HepG2 (cell line): ENCODE measurements around the gene PFDN2. TPM values are rescaled to one million over a fixed set of nuclear protein-coding genes. Genes with fewer than 3 reads are reported as not detected.

Experiments
- ATAC-seq: fragments of 200-7000 bp; cut with Tn5 transposase; 3 replicates; pipeline ENCODE4 v1.9.1; 2020; ENCODE audit warnings: mild to moderate bottlenecking, moderate library complexity
- BruUV-seq: library from RNA; stranded (reverse); fragments of 400-500 nt; replicated peaks from 2 replicates; lab custom pipeline; 2021; lab: Mats Ljungman, UMichigan
- CTCF ChIA-PET: fragments of 300-600 bp; formaldehyde crosslinking; extraction: SDS; loops from one replicate; lab custom pipeline; 2021; ENCODE audit warnings: low total read pairs, inconsistent platforms, low intra/inter-chr PET ratio; lab: Yijun Ruan, JAX
- POLR2A ChIA-PET: fragments of 350-600 bp; sonication (Branson Sonifier 250); formaldehyde crosslinking; loops from one replicate; lab custom pipeline; 2020; ENCODE audit warnings: antibody characterized with exemption, inconsistent platforms; lab: Yijun Ruan, JAX
- DNase-seq: peaks from one replicate; pipeline ENCODE4 v3.0.0-alpha.2; 2015; ENCODE audit warnings: low spot score
- FAIRE-seq: peaks from 3 replicates; lab custom pipeline; 2011; peaks lifted over from hg19 to GRCh38; lab: Jason Lieb, UNC
- H2AFZ ChIP-seq: one replicate; pipeline ENCODE4 v1.6.1; 2011; ENCODE audit warnings: low read length, inconsistent platforms
- H3K27ac ChIP-seq: fragments of 300-600 bp; 3 replicates; pipeline ENCODE4 v1.8.0; 2011; ENCODE audit warnings: mixed run types, mild to moderate bottlenecking, mixed read lengths, low read length, inconsistent platforms; ENCODE audit not compliant: insufficient read depth; ENCODE audit errors: extremely low read length
- H3K27me3 ChIP-seq, 2 experiments: fragments of 200-600 bp in 1 of 2; 2 replicates in 1 of 2; 3 replicates in 1 of 2; pipeline versions ENCODE4 v1.6.0 to v1.8.0; 2011; ENCODE audit warnings: low read length in 2 of 2, mild to moderate bottlenecking in 2 of 2, moderate library complexity in 2 of 2, inconsistent platforms in 1 of 2; ENCODE audit not compliant: insufficient read depth in 2 of 2, control insufficient read depth in 1 of 2
- H3K36me3 ChIP-seq, 2 experiments: fragments of 200-600 bp in 1 of 2; replicated peaks in 1 of 2; 2 replicates in 1 of 2; 3 replicates in 1 of 2; pipeline versions ENCODE4 v1.5.1 to v1.8.0; 2011; ENCODE audit warnings: low read length in 2 of 2, inconsistent platforms in 1 of 2; ENCODE audit not compliant: insufficient read depth in 2 of 2, control insufficient read depth in 1 of 2
- H3K4me1 ChIP-seq: 2 replicates; pipeline ENCODE4 v1.5.1; 2012; ENCODE audit warnings: low read length, inconsistent platforms; ENCODE audit not compliant: insufficient read depth
- H3K4me2 ChIP-seq: 2 replicates; pipeline ENCODE4 v1.6.0; 2011; ENCODE audit warnings: low read depth, low read length, inconsistent platforms
- H3K4me3 ChIP-seq, 3 experiments: fragments of 200-600 bp in 1 of 3; sonication (generic), shearing (Covaris generic) in 1 of 3; replicated peaks in 1 of 3; 2 replicates each; pipeline ENCODE4 v1.5.1; 2011 to 2016; ENCODE audit warnings: low read length in 3 of 3, inconsistent platforms in 2 of 3, low read depth in 2 of 3, mild to moderate bottlenecking in 2 of 3, control low read depth in 1 of 3, mixed read lengths in 1 of 3; ENCODE audit not compliant: insufficient read depth in 1 of 3
- H3K79me2 ChIP-seq: one replicate; pipeline ENCODE4 v1.6.1; 2011; ENCODE audit warnings: low read length, inconsistent platforms; ENCODE audit not compliant: insufficient read depth
- H3K9ac ChIP-seq: 2 replicates; pipeline ENCODE4 v1.6.0; 2011; ENCODE audit warnings: mild to moderate bottlenecking, low read depth, low read length, inconsistent platforms; ENCODE audit not compliant: insufficient read depth
- H3K9me3 ChIP-seq: 2 replicates; pipeline ENCODE4 v1.5.1; 2012; ENCODE audit warnings: mild to moderate bottlenecking, low read length
- H4K20me1 ChIP-seq: 2 replicates; pipeline ENCODE4 v1.6.0; 2011; ENCODE audit warnings: inconsistent platforms, mild to moderate bottlenecking, low read length, moderate library complexity; ENCODE audit not compliant: insufficient read depth
- ATF2 ChIP-seq: sonication (generic); formaldehyde crosslinking; IDR thresholded peaks from 2 replicates; pipeline ENCODE4 v1.4.0; 2020; ENCODE audit warnings: missing genetic modification reagents
- DZIP1 ChIP-seq: sonication (generic); formaldehyde crosslinking; IDR thresholded peaks from 2 replicates; pipeline ENCODE4 v1.5.0; 2020; ENCODE audit warnings: mild to moderate bottlenecking, missing genetic modification reagents
- HIVEP1 ChIP-seq: sonication (generic); formaldehyde crosslinking; IDR thresholded peaks from 2 replicates; pipeline ENCODE4 v1.4.0; 2020; ENCODE audit warnings: mild to moderate bottlenecking, missing genetic modification reagents
- ISX ChIP-seq: sonication (generic); formaldehyde crosslinking; conservative IDR thresholded peaks from 2 replicates; pipeline ENCODE4 v1.5.0; 2020; ENCODE audit warnings: missing genetic modification reagents
- MLLT10 ChIP-seq: sonication (generic); formaldehyde crosslinking; IDR thresholded peaks from 2 replicates; pipeline ENCODE4 v1.4.0; 2020; ENCODE audit warnings: missing genetic modification reagents
- MYNN ChIP-seq: sonication (generic); formaldehyde crosslinking; IDR thresholded peaks from 2 replicates; pipeline ENCODE4 v1.4.0; 2020; ENCODE audit warnings: mild to moderate bottlenecking, low read depth, missing genetic modification reagents
- NPAS2 ChIP-seq: sonication (generic); formaldehyde crosslinking; IDR thresholded peaks from 2 replicates; pipeline ENCODE4 v1.8.0; 2022; ENCODE audit warnings: mild to moderate bottlenecking, missing genetic modification reagents, borderline replicate concordance
- POLR2AphosphoS2 ChIP-seq: IDR thresholded peaks from 2 replicates; pipeline ENCODE4 v1.6.1; 2011; ENCODE audit warnings: low read depth, low read length, improper control_type of control experiment
- RARA ChIP-seq: IDR thresholded peaks from 2 replicates; pipeline ENCODE4 v1.6.1; 2016; ENCODE audit warnings: missing genetic modification reagents, missing compliant biosample characterization
- SRSF1 ChIP-seq: fragments of 200-400 bp; formaldehyde crosslinking; optimal IDR thresholded peaks from 2 replicates; pipeline ENCODE3; 2017; ENCODE audit warnings: mild to moderate bottlenecking, low read depth, low read length, moderate library complexity
- ZFP82 ChIP-seq: sonication (generic); formaldehyde crosslinking; IDR thresholded peaks from 2 replicates; pipeline ENCODE4 v1.5.1; 2020; ENCODE audit warnings: mild to moderate bottlenecking, missing genetic modification reagents, borderline replicate concordance
- ZNF12 ChIP-seq: sonication (generic); formaldehyde crosslinking; IDR thresholded peaks from 2 replicates; pipeline ENCODE4 v1.5.0; 2020; ENCODE audit warnings: missing genetic modification reagents
- ZNF160 ChIP-seq: sonication (generic); formaldehyde crosslinking; IDR thresholded peaks from 2 replicates; pipeline ENCODE4 v1.8.0; 2022; ENCODE audit warnings: mild to moderate bottlenecking, inconsistent platforms, missing genetic modification reagents
- ZNF451 ChIP-seq: sonication (generic); formaldehyde crosslinking; IDR thresholded peaks from 2 replicates; pipeline ENCODE4 v1.5.0; 2020; ENCODE audit warnings: mild to moderate bottlenecking, missing genetic modification reagents
- ZNF484 ChIP-seq: sonication (generic); formaldehyde crosslinking; IDR thresholded peaks from 2 replicates; pipeline ENCODE4 v1.5.1; 2020; ENCODE audit warnings: mild to moderate bottlenecking, low read depth, missing genetic modification reagents, borderline replicate concordance
- ZNF557 ChIP-seq: sonication (generic); formaldehyde crosslinking; IDR thresholded peaks from 2 replicates; pipeline ENCODE4 v1.4.0; 2020; ENCODE audit warnings: missing genetic modification reagents
- WGBS: methylation state at CpG from one replicate; pipeline ENCODE4 v1.1.6; 2017; ENCODE audit warnings: low lambda C conversion rate; 5-methylcytosine and 5-hydroxymethylcytosine counted together
- in situ Hi-C: cut with HindIII; loops from 2 replicates; pipeline ENCODE4 v1.10.0; 2017; ENCODE audit warnings: low pct_unique_long_range_greater_than_20kb; ENCODE audit not compliant: extremely low pct_ligation_motif_present
- intact Hi-C: fragments of 100-400 bp; cut with micrococcal nuclease; formaldehyde crosslinking; loops from one replicate; pipeline ENCODE4 v1.10.0; 2022; ENCODE audit not compliant: unreplicated experiment
- polyA plus RNA-seq, 8 experiments: library from polyadenylated mRNA; depleted of rRNA in 3 of 8; stranded (reverse) in 7 of 8; unstranded in 1 of 8; fragments of >200 nt; fragmentation: Illumina TruSeq in 4 of 8; extraction: Trizol in 4 of 8; gene quantifications; 2 replicates each; pipeline versions ENCODE4 v1.2.1 to v1.2.3, GENCODE V29; 2011 to 2016; ENCODE audit warnings: low read depth in 4 of 8, missing spikeins in 1 of 8, mixed read lengths in 1 of 8; ENCODE audit not compliant: insufficient read depth in 1 of 8
- total RNA-seq, 5 experiments: library from RNA; depleted of rRNA; stranded (reverse); fragments of >200 nt; fragmentation: Illumina TruSeq; extraction: Trizol; gene quantifications; 2 replicates each; pipeline ENCODE4 v1.2.3, GENCODE V29; 2016; ENCODE audit warnings: low read depth in 1 of 5

PFDN2 gene
- total and polyA plus RNA-seq, 2 of the 13 experiments (the other 11 are each of a cell fraction or from before 2014, with no cell fraction given) = 62.6 to 63.6 TPM

- TF ChIP-seq ZNF12 (CRISPR knock-in tag) = no peak
- TF ChIP-seq ATF2 (CRISPR knock-in tag) = no peak
- TF ChIP-seq HIVEP1 (CRISPR knock-in tag) = no peak
- no peak for TF ChIP-seq NPAS2 (CRISPR knock-in tag)
Measured at GRCh38 chr1:161096015-161096414, 21.8 kb downstream of the PFDN2 start (continued).

GRCh38 chr1:161095230-161095629, 22.6 kb downstream of the PFDN2 start:
- no TSS peak for BruUV-seq
- CTCF ChIA-PET = interaction anchor here (1.1 kb wide), 1 partner anchor 23 kb away, joined by 3 read pairs; no protein-coding TSS in a partner anchor
- Histone ChIP-seq H3K27me3 (peaks cover 0 to 15% of the 10 kb centered on the region in 2 experiments; a peak in 2 of 5 replicates), H3K4me1 (peaks cover 19% of the 10 kb centered on the region), H3K9me3 (no peaks in the 10 kb centered on the region), H2AFZ (no peak overlapping the region), H3K4me3 (no peak overlapping the region), H3K9ac (no peak overlapping the region), H3K27ac (no peak overlapping the region), H3K4me2 (no peak overlapping the region), H3K36me3 (no peaks in the 10 kb centered on the region; a peak in 2 of 5 replicates), H4K20me1 (no peaks in the 10 kb centered on the region), H3K79me2 (no peaks in the 10 kb centered on the region)
- intact Hi-C loops = no loop called here
- ATAC-seq (no peak), FAIRE-seq (no peak), DNase-seq (no peak)
- 58% methylated on average over 6 of the region's 6 CpGs for WGBS
- in situ Hi-C loops = loop anchor here (10.0 kb wide), 1 partner anchor 100 kb away; no protein-coding TSS in a partner anchor
- POLR2A ChIA-PET = no interaction called here
- TF ChIP-seq DZIP1 (CRISPR knock-in tag) = no peak
- no peak for TF ChIP-seq POLR2AphosphoS2
- TF ChIP-seq ZNF557 (CRISPR knock-in tag) = no peak
- no peak for TF ChIP-seq ZNF160 (CRISPR knock-in tag)
- TF ChIP-seq SRSF1 = no peak
- no peak for TF ChIP-seq ZNF451
- no peak for TF ChIP-seq MYNN
- TF ChIP-seq RARA (CRISPR knock-in tag) = no peak
- TF ChIP-seq ISX (CRISPR knock-in tag) = no peak
- TF ChIP-seq ZFP82 (CRISPR knock-in tag) = no peak
- TF ChIP-seq ZNF484 = no peak
- TF ChIP-seq MLLT10 = no peak
